PC-9 (cell line): ENCODE measurements around the gene GKAP1.

Experiments
- CTCF ChIP-seq: fragments of 200-600 bp; sonication (generic); conservative IDR thresholded peaks from 2 replicates; pipeline ENCODE4 v1.6.1; 2017; ENCODE audit warnings: mixed run types, antibody characterized with exemption, mild to moderate bottlenecking, moderate library complexity
- EZH2 ChIP-seq: fragments of 200-600 bp; sonication (generic); IDR thresholded peaks from 2 replicates; pipeline ENCODE4 v1.8.0; 2017; ENCODE audit warnings: antibody characterized with exemption, low read depth

- no peak for TF ChIP-seq CTCF
- TF ChIP-seq EZH2, result no peak
These were observed 96.1 kb downstream of the GKAP1 start for GRCh38 chr9:83721509-83721908.
